Neural progenitor cell (in vitro differentiated cells): ENCODE data around the gene ADGRD2. TPM values are rescaled to one million over a fixed set of nuclear protein-coding genes. Genes with fewer than 3 reads are reported as not detected.

Experiments
- DNase-seq: peaks from one replicate; pipeline ENCODE4 v3.0.0-alpha.2; 2016; ENCODE audit warnings: low spot score
- H2AFZ ChIP-seq: fragments of 200-600 bp; sonication (generic); replicated peaks from 2 replicates; pipeline ENCODE4 v1.6.1; 2016; ENCODE audit warnings: antibody characterized with exemption
- H3F3A ChIP-seq: fragments of 200-600 bp; sonication (generic); 2 replicates; pipeline ENCODE4 v1.6.1; 2016; ENCODE audit warnings: antibody characterized with exemption, low read depth
- H3K27ac ChIP-seq: fragments of 200-600 bp; sonication (generic); 2 replicates; pipeline ENCODE4 v1.5.1; 2016; ENCODE audit warnings: mild to moderate bottlenecking
- H3K27me3 ChIP-seq: fragments of 200-600 bp; sonication (generic); 2 replicates; pipeline ENCODE4 v1.6.1; 2016; ENCODE audit warnings: mild to moderate bottlenecking, moderate library complexity
- H3K36me3 ChIP-seq: fragments of 200-600 bp; sonication (generic); 2 replicates; pipeline ENCODE4 v1.5.1; 2016
- H3K4me1 ChIP-seq: fragments of 200-600 bp; sonication (generic); 2 replicates; pipeline ENCODE4 v1.6.1; 2016; ENCODE audit warnings: mixed run types
- H3K4me2 ChIP-seq: fragments of 200-600 bp; sonication (generic); 2 replicates; pipeline ENCODE4 v1.6.1; 2016
- H3K4me3 ChIP-seq: fragments of 200-600 bp; sonication (generic); 2 replicates; pipeline ENCODE4 v1.5.1; 2016
- H3K79me2 ChIP-seq: fragments of 200-600 bp; sonication (generic); 2 replicates; pipeline ENCODE4 v1.6.1; 2016; ENCODE audit warnings: low read depth
- H3K9ac ChIP-seq: fragments of 200-600 bp; sonication (generic); 2 replicates; pipeline ENCODE4 v1.6.1; 2016
- H3K9me3 ChIP-seq: fragments of 200-600 bp; sonication (generic); 2 replicates; pipeline ENCODE4 v1.5.1; 2016; ENCODE audit warnings: low read depth
- H4K20me1 ChIP-seq: fragments of 200-600 bp; sonication (generic); 2 replicates; pipeline ENCODE4 v1.6.1; 2016; ENCODE audit warnings: low read depth
- H3K27ac Mint-ChIP-seq: 3 replicates; pipeline ENCODE4 v1.8.0; 2021; ENCODE audit warnings: mixed read lengths
- H3K27me3 Mint-ChIP-seq: 2 replicates; pipeline ENCODE4 v1.8.0; 2022; ENCODE audit warnings: low read depth, mild to moderate bottlenecking, inconsistent platforms, moderate library complexity, mixed read lengths; ENCODE audit not compliant: insufficient read depth
- H3K36me3 Mint-ChIP-seq: 3 replicates; pipeline ENCODE4 v1.8.0; 2021; ENCODE audit warnings: mixed read lengths
- H3K4me1 Mint-ChIP-seq: 3 replicates; pipeline ENCODE4 v1.8.0; 2021; ENCODE audit warnings: mixed read lengths
- H3K4me3 Mint-ChIP-seq: 3 replicates; pipeline ENCODE4 v1.8.0; 2021; ENCODE audit warnings: mild to moderate bottlenecking, moderate library complexity, mixed read lengths
- H3K9me3 Mint-ChIP-seq: 3 replicates; pipeline ENCODE4 v1.8.0; 2020; ENCODE audit warnings: mixed read lengths
- CTCF ChIP-seq: fragments of 200-600 bp; sonication (generic); IDR thresholded peaks from 2 replicates; pipeline ENCODE4 v1.5.1; 2017; ENCODE audit warnings: antibody characterized with exemption, mild to moderate bottlenecking
- EZH2 ChIP-seq: fragments of 200-600 bp; sonication (generic); IDR thresholded peaks from 2 replicates; pipeline ENCODE4 v1.6.1; 2017; ENCODE audit warnings: antibody characterized with exemption, mild to moderate bottlenecking, moderate library complexity
- EZH2phosphoT487 ChIP-seq: fragments of 200-600 bp; sonication (generic); IDR thresholded peaks from 2 replicates; pipeline ENCODE4 v1.6.1; 2017; ENCODE audit warnings: antibody characterized with exemption
- total RNA-seq: library from RNA; depleted of rRNA; stranded (reverse); fragments of >200 nt; gene quantifications from 2 replicates; pipeline ENCODE4 v1.2.3, GENCODE V29; 2015; ENCODE audit warnings: low replicate concordance

Gene ADGRD2
- total RNA-seq, 1 donor from 2014 or later: 0.13 TPM

- Histone ChIP-seq H3F3A (peaks cover 19% of the 10 kb centered on the region), H3K27ac (no peak overlapping the region), H3K4me2 (no peak overlapping the region), H3K4me3 (no peak overlapping the region), H3K9me3 (no peaks in the 10 kb centered on the region), H2AFZ (no peak overlapping the region), H3K27me3 (peaks cover 50% of the 10 kb centered on the region), H3K9ac (no peak overlapping the region), H3K4me1 (no peaks in the 10 kb centered on the region), H3K36me3 (no peaks in the 10 kb centered on the region), H4K20me1 (no peaks in the 10 kb centered on the region), H3K79me2 (no peaks in the 10 kb centered on the region)
- Mint-ChIP-seq H3K4me3 (no peak overlapping the region), H3K36me3 (no peaks in the 10 kb centered on the region), H3K27ac (no peak overlapping the region), H3K4me1 (peaks cover 20% of the 10 kb centered on the region), H3K9me3 (no peaks in the 10 kb centered on the region), H3K27me3 (peaks cover 27% of the 10 kb centered on the region)
- DNase-seq: no peak
- TF ChIP-seq EZH2phosphoT487: no peak
- no peak for TF ChIP-seq CTCF
- no peak for TF ChIP-seq EZH2
These were observed 49.0 kb downstream of the ADGRD2 start for GRCh38 chr9:124499216-124499615.

GRCh38 chr9:124500028-124500795, 50.0 kb downstream of the ADGRD2 start:
- no peak for DNase-seq

GRCh38 chr9:124500796-124501611, 50.8 kb downstream of the ADGRD2 start:
- peak overlapping the region; percentile 1 for H3K27ac Mint-ChIP-seq
- Histone ChIP-seq H3K27ac (no peak overlapping the region), H3K27me3 (peaks cover 68% of the 10 kb centered on the region), H3F3A (peaks cover 19% of the 10 kb centered on the region), H3K4me2 (no peak overlapping the region), H3K9ac (no peak overlapping the region), H3K9me3 (no peaks in the 10 kb centered on the region), H2AFZ (no peak overlapping the region), H4K20me1 (no peaks in the 10 kb centered on the region), H3K4me1 (no peaks in the 10 kb centered on the region), H3K36me3 (no peaks in the 10 kb centered on the region), H3K79me2 (no peaks in the 10 kb centered on the region), H3K4me3 (no peak overlapping the region)
- DNase-seq: no peak
- TF ChIP-seq EZH2: no peak
- no peak for TF ChIP-seq CTCF
- no peak for TF ChIP-seq EZH2phosphoT487
- H3K36me3 Mint-ChIP-seq: no peaks in the 10 kb centered on the region
- no peak overlapping the region for H3K4me3 Mint-ChIP-seq
- peaks cover 34% of the 10 kb centered on the region for H3K27me3 Mint-ChIP-seq
- peaks cover 17% of the 10 kb centered on the region for H3K4me1 Mint-ChIP-seq
- H3K9me3 Mint-ChIP-seq: no peaks in the 10 kb centered on the region

More at GRCh38 chr9:124500028-124500795, 50.0 kb downstream of the ADGRD2 start:
- Histone ChIP-seq H2AFZ (no peak overlapping the region), H3K79me2 (no peaks in the 10 kb centered on the region), H3K27me3 (peaks cover 60% of the 10 kb centered on the region), H3K27ac (no peak overlapping the region), H3K36me3 (no peaks in the 10 kb centered on the region), H4K20me1 (no peaks in the 10 kb centered on the region), H3F3A (peaks cover 19% of the 10 kb centered on the region), H3K9ac (no peak overlapping the region), H3K4me1 (no peaks in the 10 kb centered on the region), H3K4me3 (no peak overlapping the region), H3K9me3 (no peaks in the 10 kb centered on the region), H3K4me2 (no peak overlapping the region)
- Mint-ChIP-seq H3K4me3 (no peak overlapping the region), H3K9me3 (no peaks in the 10 kb centered on the region), H3K36me3 (no peaks in the 10 kb centered on the region), H3K27ac (peak overlapping the region; percentile 1), H3K4me1 (peaks cover 20% of the 10 kb centered on the region), H3K27me3 (peaks cover 28% of the 10 kb centered on the region)
- no peak for TF ChIP-seq CTCF
- TF ChIP-seq EZH2phosphoT487: no peak
- no peak for TF ChIP-seq EZH2
